ENCODE data around the gene SEPTIN2. TPM values are rescaled to one million over a fixed set of nuclear protein-coding genes. Genes with fewer than 3 reads are reported as not detected.
A peak's percentile ranks its signal among the peaks of the same experiment; 100 is the strongest.

SEPTIN2 gene
- total and polyA plus RNA-seq, 10 of the 15 experiments (the other 5 are each of a cell fraction or from before 2014, with no cell fraction given): 169 to 474 (median 269) TPM

GRCh38 chr2:241358470-241358869 is 42.7 kb downstream of the SEPTIN2 start (continued):
- TF ChIP-seq MEF2A (IDR thresholded peaks at IDR 0.05; ENCODE audit: insufficient read depth, low read depth, low read length) (peak; percentile 82; the same call in 1 of the 2 replicates), EED (IDR thresholded peaks at IDR 0.05; ENCODE audit: low read depth) (peak; percentile 52; the same call in 1 of the 2 replicates), MEF2B (IDR thresholded peaks at IDR 0.05; ENCODE audit: partially characterized antibody, poor library complexity, severe bottlenecking) (peak; percentile 52), RELB (IDR thresholded peaks at IDR 0.05; ENCODE audit: low read depth) (peak; percentile 47; the same call in 1 of the 2 replicates), SMAD5 (IDR thresholded peaks at IDR 0.05; ENCODE audit: low read depth) (0 out of 2 replicates have a peak, but pooled peaks have one; percentile 23), JUNB (IDR thresholded peaks at IDR 0.05) (peak; percentile 76), ATF7 (IDR thresholded peaks at IDR 0.05; ENCODE audit: low read depth) (peak; percentile 93), RAD21 (IDR thresholded peaks at IDR 0.05; ENCODE audit: insufficient read depth, low read depth, low read length) (no peak), NFIC (IDR thresholded peaks at IDR 0.05; ENCODE audit: low read depth, low read length) (peak; percentile 68; the same call in 1 of the 2 replicates), TBL1XR1 (IDR thresholded peaks at IDR 0.05; ENCODE audit: low read depth, low read length) (peak; percentile 62), WRNIP1 (IDR thresholded peaks at IDR 0.05; ENCODE audit: borderline replicate concordance, low read depth, low read length) (0 out of 2 replicates have a peak, but pooled peaks have one; percentile 70), IKZF1 (conservative IDR thresholded peaks at IDR 0.05) (peak; percentile 68), RUNX3 (IDR thresholded peaks at IDR 0.05; ENCODE audit: low read length) (peak; percentile 58; the same call in 1 of the 2 replicates), RELA (IDR thresholded peaks at IDR 0.05; ENCODE audit: borderline replicate concordance, partially characterized antibody) (no peak), ZBTB40 (IDR thresholded peaks at IDR 0.05; ENCODE audit: borderline replicate concordance) (peak; percentile 34; the same call in 1 of the 2 replicates), JUND (IDR thresholded peaks at IDR 0.05; ENCODE audit: low read depth, low read length) (peak; percentile 57; the same call in 1 of the 2 replicates), NBN (IDR thresholded peaks at IDR 0.05) (peak; percentile 89), SKIL (IDR thresholded peaks at IDR 0.05; ENCODE audit: low read depth, poor library complexity, severe bottlenecking) (peak; percentile 34), ATF2 (IDR thresholded peaks at IDR 0.05; ENCODE audit: low read length) (peak; percentile 52; the same call in 1 of the 2 replicates), CREB1 (IDR thresholded peaks at IDR 0.05; ENCODE audit: low read depth) (peak; percentile 93), TAF1 (IDR thresholded peaks at IDR 0.05; ENCODE audit: borderline replicate concordance, low read depth, low read length) (no peak), NFXL1 (IDR thresholded peaks at IDR 0.05; ENCODE audit: borderline replicate concordance) (no peak)

Measured in GM12878 (cell line).